ENCODE results near the gene SURF4. TPM values are rescaled to one million over a fixed set of nuclear protein-coding genes. Genes with fewer than 3 reads are reported as not detected.

SURF4 gene
- total RNA-seq, 1 donor from 2014 or later: 243 TPM

DNA sequence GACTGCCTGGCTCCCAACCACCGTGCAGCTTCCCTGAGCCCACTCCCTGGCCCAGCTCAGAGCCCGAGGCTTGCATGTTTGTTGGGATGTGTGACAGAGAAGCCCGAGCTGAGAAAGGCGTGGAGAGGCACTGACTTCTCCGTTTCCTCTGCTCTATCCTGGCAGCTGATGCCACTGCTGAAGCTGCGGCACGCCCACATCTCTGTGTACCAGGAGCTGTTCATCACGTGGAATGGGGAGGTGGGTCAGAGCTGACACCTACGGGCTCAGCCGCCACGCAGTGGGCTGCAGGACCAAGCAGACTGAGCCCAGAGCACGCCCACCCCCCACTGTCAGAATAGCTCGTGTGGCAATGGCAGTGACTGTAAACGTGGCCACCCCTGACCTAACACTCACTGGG lies 9.6 kb upstream of the SURF4 start:
- H3K9me3 Mint-ChIP-seq (ENCODE audit: low read depth): no peaks in the 10 kb centered on the region
- TF ChIP-seq, protein P1, sequence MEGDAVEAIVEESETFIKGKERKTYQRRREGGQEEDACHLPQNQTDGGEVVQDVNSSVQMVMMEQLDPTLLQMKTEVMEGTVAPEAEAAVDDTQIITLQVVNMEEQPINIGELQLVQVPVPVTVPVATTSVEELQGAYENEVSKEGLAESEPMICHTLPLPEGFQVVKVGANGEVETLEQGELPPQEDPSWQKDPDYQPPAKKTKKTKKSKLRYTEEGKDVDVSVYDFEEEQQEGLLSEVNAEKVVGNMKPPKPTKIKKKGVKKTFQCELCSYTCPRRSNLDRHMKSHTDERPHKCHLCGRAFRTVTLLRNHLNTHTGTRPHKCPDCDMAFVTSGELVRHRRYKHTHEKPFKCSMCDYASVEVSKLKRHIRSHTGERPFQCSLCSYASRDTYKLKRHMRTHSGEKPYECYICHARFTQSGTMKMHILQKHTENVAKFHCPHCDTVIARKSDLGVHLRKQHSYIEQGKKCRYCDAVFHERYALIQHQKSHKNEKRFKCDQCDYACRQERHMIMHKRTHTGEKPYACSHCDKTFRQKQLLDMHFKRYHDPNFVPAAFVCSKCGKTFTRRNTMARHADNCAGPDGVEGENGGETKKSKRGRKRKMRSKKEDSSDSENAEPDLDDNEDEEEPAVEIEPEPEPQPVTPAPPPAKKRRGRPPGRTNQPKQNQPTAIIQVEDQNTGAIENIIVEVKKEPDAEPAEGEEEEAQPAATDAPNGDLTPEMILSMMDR (IDR thresholded peaks at IDR 0.05): no peak
- no peaks in the 10 kb centered on the region for H3K36me3 Mint-ChIP-seq (ENCODE audit: low read depth)
- no peaks in the 10 kb centered on the region for H3K4me1 Mint-ChIP-seq (ENCODE audit: low read depth)
- no peaks in the 10 kb centered on the region for H3K27me3 Mint-ChIP-seq (ENCODE audit: low read depth)
- H3K4me3 Mint-ChIP-seq (ENCODE audit: unreplicated experiment): no peak overlapping the region
- DNase-seq (ENCODE audit: low spot score): no peak
- H3K27ac Mint-ChIP-seq (ENCODE audit: unreplicated experiment): no peak overlapping the region

DNA sequence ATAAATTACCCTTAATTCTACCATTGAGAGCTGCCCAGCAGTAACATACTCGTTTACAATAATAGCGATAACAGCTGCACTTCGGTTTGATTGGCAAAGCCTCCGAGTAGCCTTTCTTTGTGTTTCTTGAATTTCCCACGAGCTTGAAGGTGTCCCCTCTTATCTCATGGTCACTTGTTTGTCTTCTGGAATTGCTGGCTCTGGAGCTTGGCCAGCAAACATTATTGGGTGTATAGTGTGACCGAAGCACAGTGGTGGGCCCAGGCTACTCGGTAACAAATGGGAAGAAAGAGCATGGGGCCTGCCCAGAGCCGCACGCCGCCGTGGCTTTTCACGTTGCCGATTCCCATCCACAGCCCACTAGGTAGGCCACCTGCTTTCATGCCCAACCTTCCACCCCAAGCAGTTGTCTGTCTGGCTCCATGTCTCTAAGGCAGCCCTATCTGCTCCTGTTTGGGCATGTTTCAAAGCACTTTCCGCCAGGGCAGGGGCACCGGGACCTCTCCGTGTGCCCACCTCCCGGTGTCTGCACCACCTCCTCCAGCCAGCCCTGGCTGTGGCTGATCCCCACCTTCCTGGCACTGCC lies 9.0 kb upstream of the SURF4 start:
- Mint-ChIP-seq H3K27ac (ENCODE audit: unreplicated experiment) (no peak overlapping the region), H3K36me3 (ENCODE audit: low read depth) (no peaks in the 10 kb centered on the region), H3K4me3 (ENCODE audit: unreplicated experiment) (no peak overlapping the region), H3K4me1 (ENCODE audit: low read depth) (no peaks in the 10 kb centered on the region), H3K27me3 (ENCODE audit: low read depth) (no peaks in the 10 kb centered on the region), H3K9me3 (ENCODE audit: low read depth) (no peaks in the 10 kb centered on the region)
- no peak for DNase-seq (ENCODE audit: low spot score)
- TF ChIP-seq, protein P1 (IDR thresholded peaks at IDR 0.05): no peak

DNA sequence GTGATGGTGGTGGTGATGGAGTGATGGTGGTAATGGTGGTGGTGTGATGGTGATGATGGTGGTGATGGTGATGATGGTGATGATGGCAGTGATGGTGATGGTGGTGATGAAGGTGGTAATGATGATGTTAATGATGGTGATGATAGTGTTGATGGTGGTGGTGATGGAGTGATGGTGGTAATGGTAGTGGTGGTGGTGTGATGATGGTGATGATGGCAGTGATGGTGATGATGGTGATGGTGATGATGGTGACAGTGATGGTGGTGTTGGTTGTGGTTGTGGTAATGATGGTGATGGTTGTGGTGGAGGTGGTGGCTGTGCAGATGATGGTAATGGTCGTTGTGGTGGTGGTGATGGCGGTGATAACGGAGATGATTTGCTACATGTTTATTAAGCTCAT lies 7.6 kb upstream of the SURF4 start:
- H3K4me1 Mint-ChIP-seq (ENCODE audit: low read depth): no peaks in the 10 kb centered on the region
- no peaks in the 10 kb centered on the region for H3K9me3 Mint-ChIP-seq (ENCODE audit: low read depth)
- H3K36me3 Mint-ChIP-seq (ENCODE audit: low read depth): no peaks in the 10 kb centered on the region
- DNase-seq (ENCODE audit: low spot score): no peak
- no peaks in the 10 kb centered on the region for H3K27me3 Mint-ChIP-seq (ENCODE audit: low read depth)
- no peak overlapping the region for H3K27ac Mint-ChIP-seq (ENCODE audit: unreplicated experiment)
- TF ChIP-seq, protein P1 (IDR thresholded peaks at IDR 0.05): no peak
- H3K4me3 Mint-ChIP-seq (ENCODE audit: unreplicated experiment): no peak overlapping the region

DNA sequence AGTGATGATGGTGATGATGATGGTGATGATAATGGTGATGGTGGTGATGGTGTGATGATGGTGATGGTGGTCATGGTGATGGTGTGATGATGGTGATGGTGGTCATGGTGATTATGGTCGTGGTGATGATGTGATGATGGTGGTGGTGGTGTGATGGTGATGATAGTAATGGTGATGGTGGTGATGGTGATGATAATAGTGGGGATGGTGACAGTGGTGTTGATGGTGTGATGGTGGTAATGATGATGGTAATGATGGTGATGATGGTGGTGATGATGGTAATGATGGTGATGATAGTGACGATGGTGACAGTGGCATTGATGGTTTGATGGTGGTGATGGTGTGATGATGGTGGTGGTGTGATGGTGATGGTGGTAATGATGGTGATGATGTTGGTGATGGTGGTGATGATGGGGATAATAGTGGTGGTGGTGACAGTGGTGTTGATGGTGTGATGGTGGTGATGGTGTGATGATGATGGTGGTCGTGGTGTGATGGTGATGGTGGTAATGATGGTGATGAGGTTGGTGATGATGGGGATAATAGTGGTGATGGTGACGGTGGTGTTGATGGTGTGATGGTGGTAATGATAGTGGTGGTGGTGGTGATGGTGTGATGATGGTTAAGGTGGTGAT lies 6.8 kb upstream of the SURF4 start:
- Mint-ChIP-seq H3K9me3 (ENCODE audit: low read depth) (no peaks in the 10 kb centered on the region), H3K27me3 (ENCODE audit: low read depth) (no peaks in the 10 kb centered on the region), H3K4me3 (ENCODE audit: unreplicated experiment) (no peak overlapping the region), H3K27ac (ENCODE audit: unreplicated experiment) (no peak overlapping the region), H3K36me3 (ENCODE audit: low read depth) (no peaks in the 10 kb centered on the region), H3K4me1 (ENCODE audit: low read depth) (peaks cover 4% of the 10 kb centered on the region)
- TF ChIP-seq, protein P1 (IDR thresholded peaks at IDR 0.05): no peak
- no peak for DNase-seq (ENCODE audit: low spot score)

DNA sequence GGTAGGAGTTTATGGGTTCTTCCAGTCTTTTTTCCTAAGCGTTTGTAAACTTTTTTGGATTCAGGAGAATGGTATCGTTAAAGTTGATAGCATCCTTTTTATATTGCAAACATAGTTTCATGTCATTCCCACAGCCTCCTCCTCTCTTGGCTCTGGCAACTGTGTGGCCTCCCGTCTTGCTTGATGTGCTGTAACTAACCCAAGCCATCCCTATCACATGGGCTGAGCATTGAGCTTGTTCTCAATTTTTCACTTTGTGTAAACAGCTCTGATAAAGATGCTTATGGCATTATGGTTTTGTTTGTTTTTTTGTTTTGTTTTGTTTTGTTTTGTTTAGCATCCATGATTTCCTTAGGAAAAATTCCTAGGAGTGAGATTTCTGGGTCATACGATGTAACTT lies 4.9 kb upstream of the SURF4 start:
- Mint-ChIP-seq H3K9me3 (ENCODE audit: low read depth) (no peaks in the 10 kb centered on the region), H3K4me1 (ENCODE audit: low read depth) (peaks cover 11% of the 10 kb centered on the region), H3K27ac (ENCODE audit: unreplicated experiment) (no peak overlapping the region), H3K27me3 (ENCODE audit: low read depth) (no peaks in the 10 kb centered on the region), H3K36me3 (ENCODE audit: low read depth) (no peaks in the 10 kb centered on the region), H3K4me3 (ENCODE audit: unreplicated experiment) (no peak overlapping the region)
- TF ChIP-seq, protein P1 (IDR thresholded peaks at IDR 0.05): no peak
- DNase-seq (ENCODE audit: low spot score): no peak
